GM18526 (cell line): ENCODE measurements around the gene CDR2.

Experiments used
- POLR2A ChIP-seq: IDR thresholded peaks from 3 replicates; pipeline ENCODE4 v1.6.1; 2011; ENCODE audit not compliant: insufficient read length; ENCODE audit errors: extremely low read depth

CDR2 gene

DNA sequence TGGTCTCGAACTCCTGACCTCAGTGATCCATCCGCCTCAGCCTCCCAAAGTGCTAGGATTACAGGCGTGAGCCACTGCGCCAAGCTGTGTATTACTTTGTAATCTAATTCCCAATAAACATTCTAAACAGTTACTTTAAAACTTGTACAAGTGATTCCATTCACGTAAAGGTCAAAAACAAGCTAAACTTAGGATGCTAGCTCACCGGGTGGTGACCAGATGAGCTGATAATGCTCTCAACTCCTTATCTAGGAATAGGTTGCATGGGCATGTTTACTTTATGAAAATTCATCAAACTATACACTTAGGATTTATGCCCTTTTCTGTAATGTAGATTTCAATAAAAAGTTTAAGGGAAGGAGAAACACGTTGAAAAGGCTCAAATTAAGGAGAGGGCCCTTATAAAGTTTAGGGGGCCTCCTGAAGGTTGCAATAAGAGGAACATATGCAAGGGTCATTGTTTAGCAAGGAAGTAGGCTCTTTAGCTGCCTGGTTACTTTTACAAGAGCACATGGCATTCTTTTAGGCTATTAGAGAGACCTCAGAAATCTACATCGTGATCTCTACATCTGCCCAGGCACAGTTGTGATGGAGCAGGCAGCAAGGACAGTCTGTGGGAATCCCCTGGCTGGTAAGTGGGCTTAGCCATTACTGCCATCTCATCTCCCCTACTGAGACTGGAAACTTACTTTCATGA lies 13.3 kb downstream of the CDR2 start:
- no peak for TF ChIP-seq POLR2A

DNA sequence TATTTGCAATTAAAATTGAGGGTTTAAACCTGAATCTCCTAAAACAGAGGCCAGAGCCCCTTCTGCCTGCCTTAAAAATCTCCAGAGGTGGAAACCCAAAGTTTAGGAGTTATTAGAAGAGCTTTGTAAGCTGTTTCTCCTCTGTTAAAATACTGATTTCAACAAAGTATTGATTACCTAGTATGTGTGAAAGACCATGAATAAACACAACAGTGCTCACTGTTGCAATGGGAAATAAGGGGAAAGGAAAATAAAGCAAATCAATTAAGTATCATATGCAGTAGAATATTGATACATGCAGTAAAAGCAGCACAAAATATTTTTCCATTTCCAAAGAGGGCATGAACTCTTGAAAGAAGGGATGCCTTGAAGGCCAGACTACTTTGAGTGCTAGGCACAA lies 14.7 kb downstream of the CDR2 start:
- TF ChIP-seq POLR2A, result no peak

DNA sequence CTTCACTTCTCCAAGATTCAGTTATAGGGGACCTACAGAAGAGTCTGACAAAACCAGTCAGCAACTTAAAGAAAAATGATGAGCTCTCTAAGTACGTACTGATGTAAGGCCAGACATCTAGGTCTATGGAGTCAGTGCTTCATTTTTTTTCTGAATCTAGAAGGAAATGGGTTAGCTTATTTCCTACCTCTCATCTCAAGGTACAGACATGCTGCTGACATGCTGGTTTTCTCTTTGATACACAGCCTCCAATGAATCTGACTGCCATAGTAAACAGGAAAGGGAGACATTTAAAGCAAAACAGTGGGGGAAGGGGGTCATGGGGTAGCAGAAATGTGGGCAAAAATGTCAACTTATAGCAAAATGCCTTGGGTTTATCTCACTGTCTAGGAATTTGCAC lies 16.4 kb downstream of the CDR2 start:
- no peak for TF ChIP-seq POLR2A

DNA sequence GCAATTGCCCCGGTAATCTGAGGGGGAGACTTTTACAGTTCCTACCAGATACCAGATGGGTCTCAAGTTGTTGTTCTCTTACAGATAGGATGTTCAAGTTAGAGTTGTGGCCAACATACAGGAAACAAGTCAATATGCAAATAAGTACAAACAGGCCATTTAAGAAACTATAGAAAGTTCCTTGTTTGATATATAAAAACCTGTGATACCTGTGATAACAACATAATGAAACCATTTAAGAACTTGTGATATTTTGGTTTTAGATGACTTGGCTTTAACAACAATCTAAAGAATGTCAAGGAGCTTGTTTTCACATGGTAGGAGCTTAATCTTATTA lies 16.8 kb downstream of the CDR2 start:
- TF ChIP-seq POLR2A, result no peak

DNA sequence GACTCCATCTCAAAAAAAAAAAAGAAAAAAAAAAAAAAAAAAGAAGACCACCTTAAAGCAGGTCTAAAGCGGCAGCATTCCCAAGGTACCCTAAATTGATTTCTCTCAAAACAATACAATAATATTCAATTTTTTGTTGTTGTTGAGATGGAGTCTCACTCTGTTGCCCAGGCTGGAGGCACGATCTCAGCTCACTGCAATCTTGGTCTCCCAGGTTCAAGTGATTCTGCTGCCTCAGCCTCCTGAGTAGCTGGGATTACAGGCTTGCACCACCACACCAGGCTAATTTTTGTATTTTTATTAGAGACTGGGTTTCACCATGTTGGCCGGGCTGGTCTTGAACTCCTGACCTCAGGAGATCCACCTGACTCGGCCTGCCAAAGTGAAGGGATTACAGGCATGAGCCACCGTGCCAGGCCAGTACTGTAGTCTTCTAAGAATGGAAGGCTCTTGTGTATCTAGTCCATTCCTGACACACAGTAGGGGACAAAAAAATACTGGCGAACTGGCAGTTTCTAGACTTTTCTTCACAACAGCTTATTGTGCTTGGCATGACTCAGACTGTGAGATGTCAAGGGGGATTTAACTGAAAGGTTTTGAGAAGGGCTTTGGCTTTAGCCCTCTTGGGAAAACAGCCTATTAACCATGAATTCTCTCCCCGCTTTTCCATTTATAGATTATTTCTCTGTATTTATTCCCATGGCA lies 17.3 kb downstream of the CDR2 start:
- TF ChIP-seq POLR2A, result no peak

- TF ChIP-seq POLR2A, result no peak
Measured at GRCh38 chr16:22355487-22355908, 18.9 kb downstream of the CDR2 start.

DNA sequence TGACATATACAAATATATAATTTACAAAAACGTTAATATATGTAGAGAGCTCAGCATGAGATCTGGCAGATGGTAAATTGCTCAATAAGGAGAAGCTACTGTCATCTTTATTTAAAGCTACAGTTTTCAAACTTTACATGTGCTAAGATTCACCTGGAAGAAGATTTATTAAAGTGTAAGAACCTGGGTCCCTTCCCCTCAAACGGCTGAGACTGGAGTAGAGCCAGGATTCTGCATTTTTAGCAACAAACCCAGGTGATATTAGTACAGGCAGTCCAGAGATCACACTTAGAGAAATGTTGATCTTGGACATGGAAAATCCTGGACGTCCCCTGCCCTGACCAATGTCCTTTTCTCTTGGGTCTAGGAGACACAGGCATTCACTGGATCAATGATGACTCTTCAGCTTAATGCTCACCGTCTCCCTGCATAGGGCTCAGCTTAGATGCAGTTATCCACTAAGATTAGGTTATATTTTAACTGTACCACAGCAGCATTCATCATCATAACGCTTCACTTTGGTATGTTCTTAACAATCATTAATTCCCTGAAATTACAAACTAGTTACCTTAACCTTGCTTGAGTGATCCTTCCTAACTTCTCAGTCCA lies 20.4 kb downstream of the CDR2 start:
- TF ChIP-seq POLR2A, result no peak

DNA sequence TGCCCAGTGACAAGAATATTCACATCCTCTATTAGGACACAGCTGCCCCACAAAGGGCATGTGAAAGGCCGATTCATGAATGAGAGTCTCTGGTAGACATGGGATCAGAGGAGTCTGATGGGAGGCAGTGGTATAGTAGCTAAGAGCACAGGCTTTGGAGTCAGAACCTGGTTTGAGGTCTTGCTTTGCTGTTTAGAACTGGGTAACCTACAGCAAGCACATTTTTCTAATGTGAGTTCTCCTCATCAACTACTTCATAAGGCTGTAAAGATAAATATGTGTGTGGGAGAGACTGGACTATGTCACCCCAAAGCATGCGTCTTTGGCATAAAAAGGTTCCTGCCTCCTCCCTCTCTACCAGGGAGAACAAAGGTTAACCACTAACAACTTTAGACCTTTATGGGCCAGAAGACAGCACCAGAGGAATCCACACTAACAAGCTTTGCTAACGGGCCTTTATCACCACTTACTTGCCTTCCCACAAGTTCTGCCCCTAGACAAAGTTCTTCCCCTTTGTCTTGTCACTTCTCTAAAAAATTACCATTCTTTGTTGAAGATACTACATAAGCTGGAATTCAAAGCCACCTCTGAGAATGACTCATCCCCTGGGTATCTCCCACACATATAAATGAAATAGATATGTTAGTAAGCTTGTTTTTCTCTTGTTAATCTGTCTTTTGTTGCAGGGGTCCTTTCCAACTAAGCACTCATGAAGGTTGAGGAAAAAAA lies 21.1 kb downstream of the CDR2 start:
- no peak for TF ChIP-seq POLR2A

GRCh38 chr16:22352723-22353122 lies 21.7 kb downstream of the CDR2 start:
- TF ChIP-seq POLR2A, result no peak

GRCh38 chr16:22352140-22352539 lies 22.3 kb downstream of the CDR2 start:
- TF ChIP-seq POLR2A, result no peak

GRCh38 chr16:22348291-22348690 lies 26.1 kb downstream of the CDR2 start:
- TF ChIP-seq POLR2A, result no peak

GRCh38 chr16:22347100-22347820 lies 27.2 kb downstream of the CDR2 start:
- no peak for TF ChIP-seq POLR2A

- TF ChIP-seq POLR2A, result no peak
Measured at GRCh38 chr16:22346483-22346882, 27.9 kb downstream of the CDR2 start.

DNA sequence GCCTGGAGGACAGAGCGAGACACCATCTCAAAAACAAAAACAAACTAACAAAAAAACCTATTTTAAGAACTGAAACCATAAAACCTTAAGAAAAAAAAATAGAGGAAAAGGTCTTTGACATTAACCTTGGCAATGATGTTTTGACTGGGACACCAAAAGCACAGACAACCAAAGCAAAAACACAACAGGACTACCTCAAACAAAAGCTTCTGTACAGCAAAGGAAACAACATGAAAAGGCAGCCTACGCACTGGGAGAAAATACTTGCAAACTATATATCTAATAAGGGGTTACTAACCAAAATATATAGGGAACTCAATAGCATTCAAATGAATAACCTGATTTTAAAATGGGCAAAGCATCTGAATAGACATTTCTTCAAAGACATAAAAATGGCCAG lies 32.3 kb downstream of the CDR2 start:
- TF ChIP-seq POLR2A, result no peak

DNA sequence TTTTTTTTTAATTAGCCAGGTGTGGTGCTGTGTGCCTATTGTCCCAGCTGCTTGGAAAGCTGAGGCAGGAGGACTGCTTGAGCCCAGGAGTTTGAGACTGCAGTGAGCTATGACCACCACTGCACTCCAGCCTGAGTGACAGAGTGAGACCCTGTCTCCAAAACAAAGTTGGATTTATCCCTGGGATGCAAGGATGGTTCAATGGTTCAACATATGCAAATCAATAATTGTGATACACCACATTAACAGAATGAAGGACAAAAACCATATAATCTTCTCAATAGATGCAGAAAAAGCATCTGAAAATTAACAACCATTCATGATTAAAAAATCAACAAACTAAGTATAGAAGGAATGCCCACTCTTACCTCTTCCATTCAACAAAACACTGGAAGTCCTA lies 33.5 kb downstream of the CDR2 start:
- no peak for TF ChIP-seq POLR2A

GRCh38 chr16:22337849-22338635 lies 36.4 kb downstream of the CDR2 start:
- TF ChIP-seq POLR2A, result no peak
